ENCODE measurements around the gene WTAP.

WTAP gene

GRCh38 chr6:159788753-159789376, 61.6 kb downstream of the WTAP start:
- TF ChIP-seq USF1 (IDR thresholded peaks at IDR 0.05) (no peak), TEAD4 (IDR thresholded peaks at IDR 0.05) (no peak), YY1 (IDR thresholded peaks at IDR 0.05; ENCODE audit: low read depth) (no peak)

GRCh38 chr6:159789377-159790148, 62.3 kb downstream of the WTAP start, which contains the start of gene TCP1:
TCP1 (minus strand) TSS chr6:159789602; CDS start chr6:159789468, 134 bp downstream.
- peak; percentile 69 for TF ChIP-seq YY1 (IDR thresholded peaks at IDR 0.05; ENCODE audit: low read depth)
- TF ChIP-seq MAX (IDR thresholded peaks at IDR 0.05): peak; percentile 71
- peak; percentile 91 for TF ChIP-seq TAF1 (IDR thresholded peaks at IDR 0.05; ENCODE audit: low read depth)
- 0 out of 2 replicates have a peak, but pooled peaks have one; percentile 18 for TF ChIP-seq EP300 (IDR thresholded peaks at IDR 0.05; ENCODE audit: borderline replicate concordance)
- no peak for TF ChIP-seq EGR1 (IDR thresholded peaks at IDR 0.05)
- no peak for TF ChIP-seq NFIC (IDR thresholded peaks at IDR 0.05)
- no peak for TF ChIP-seq CEBPB (IDR thresholded peaks at IDR 0.05)
- 0 out of 2 replicates have a peak, but pooled peaks have one; percentile 14 for TF ChIP-seq FOXM1 (IDR thresholded peaks at IDR 0.05; ENCODE audit: borderline replicate concordance, low read depth)
- peak; percentile 59; the same call in 1 of the 2 replicates for TF ChIP-seq TCF12 (IDR thresholded peaks at IDR 0.05; ENCODE audit: low read depth)
- no peak for TF ChIP-seq REST (IDR thresholded peaks at IDR 0.05; ENCODE audit: low read depth)

- TF ChIP-seq CEBPB (IDR thresholded peaks at IDR 0.05) (peak; percentile 62), MAX (IDR thresholded peaks at IDR 0.05) (peak; percentile 7), YY1 (IDR thresholded peaks at IDR 0.05; ENCODE audit: low read depth) (peak; percentile 80), TAF1 (IDR thresholded peaks at IDR 0.05; ENCODE audit: low read depth) (peak; percentile 66), NFIC (IDR thresholded peaks at IDR 0.05) (no peak), RAD21 (IDR thresholded peaks at IDR 0.05; ENCODE audit: low read depth) (no peak), USF1 (IDR thresholded peaks at IDR 0.05) (no peak), TCF12 (IDR thresholded peaks at IDR 0.05; ENCODE audit: low read depth) (no peak), ZBTB7A (IDR thresholded peaks at IDR 0.05; ENCODE audit: low read depth) (no peak), EP300 (IDR thresholded peaks at IDR 0.05; ENCODE audit: borderline replicate concordance) (no peak), EGR1 (IDR thresholded peaks at IDR 0.05) (no peak)
Measured at GRCh38 chr6:159790149-159790955, 63.0 kb downstream of the WTAP start, which contains the start of gene MRPL18. MRPL18 (plus strand) TSS chr6:159790467; CDS start chr6:159790588, 121 bp downstream.

GRCh38 chr6:159790956-159791598, 63.8 kb downstream of the WTAP start:
- TF ChIP-seq YY1 (IDR thresholded peaks at IDR 0.05; ENCODE audit: low read depth) (no peak), TCF12 (IDR thresholded peaks at IDR 0.05; ENCODE audit: low read depth) (no peak), CEBPB (IDR thresholded peaks at IDR 0.05) (no peak), TAF1 (IDR thresholded peaks at IDR 0.05; ENCODE audit: low read depth) (no peak), MAX (IDR thresholded peaks at IDR 0.05) (no peak), CREB1 (IDR thresholded peaks at IDR 0.05; ENCODE audit: low read depth) (no peak), RAD21 (IDR thresholded peaks at IDR 0.05; ENCODE audit: low read depth) (no peak), NFIC (IDR thresholded peaks at IDR 0.05) (no peak), REST (IDR thresholded peaks at IDR 0.05; ENCODE audit: low read depth) (no peak), TEAD4 (IDR thresholded peaks at IDR 0.05) (no peak), FOXM1 (IDR thresholded peaks at IDR 0.05; ENCODE audit: borderline replicate concordance, low read depth) (no peak), ZBTB7A (IDR thresholded peaks at IDR 0.05; ENCODE audit: low read depth) (no peak), USF1 (IDR thresholded peaks at IDR 0.05) (no peak), EP300 (IDR thresholded peaks at IDR 0.05; ENCODE audit: borderline replicate concordance) (no peak), EGR1 (IDR thresholded peaks at IDR 0.05) (no peak)
